NOMO-1 treated with DMSO at 0.1 percent for 48 hours (cell line): ENCODE data around the gene NAT16.
"Not testable (repeated sequence)": the region's sequence is repeated elsewhere in the genome, so short reads cannot be mapped to it uniquely, and the experiment has no call there.

Experiments used
- DNase-seq: peaks from one replicate; lab custom pipeline; 2025; ENCODE audit not compliant: unreplicated experiment; lab: John Stamatoyannopoulos, UW

NAT16 gene

GRCh38 chr7:101161692-101162471 is 18.2 kb downstream of the NAT16 start:
- DNase-seq = no peak

GRCh38 chr7:101160910-101161309 is 19.2 kb downstream of the NAT16 start:
- no peak for DNase-seq

GRCh38 chr7:101159696-101160674 is 20.1 kb downstream of the NAT16 start:
- no peak for DNase-seq

- no peak for DNase-seq
These were observed 23.1 kb downstream of the NAT16 start for GRCh38 chr7:101156866-101157589.

- DNase-seq = no peak
These were observed 23.8 kb downstream of the NAT16 start for GRCh38 chr7:101156277-101156676.

- DNase-seq = no peak
These were observed 24.8 kb downstream of the NAT16 start for GRCh38 chr7:101155303-101155702.

GRCh38 chr7:101154693-101155102 is 25.4 kb downstream of the NAT16 start:
- DNase-seq = no peak

GRCh38 chr7:101153969-101154692 is 26.0 kb downstream of the NAT16 start, which contains the start of gene AP1S1:
Gene AP1S1 (plus strand): TSS chr7:101154476. CDS start chr7:101154515, 39 bp downstream.
- DNase-seq = peak; percentile 92

- DNase-seq = no peak
These were observed 28.0 kb downstream of the NAT16 start for GRCh38 chr7:101151908-101152651.

GRCh38 chr7:101140746-101141382 is 39.2 kb downstream of the NAT16 start:
- DNase-seq = no peak

GRCh38 chr7:101140339-101140699 is 39.8 kb downstream of the NAT16 start:
- no peak for DNase-seq

- DNase-seq = peak; percentile 97
These were observed 41.8 kb downstream of the NAT16 start for GRCh38 chr7:101138213-101138870.

- DNase-seq = no peak
These were observed 42.4 kb downstream of the NAT16 start for GRCh38 chr7:101137651-101138212.

GRCh38 chr7:101134399-101134980 is 45.6 kb downstream of the NAT16 start:
- peak; percentile 69 for DNase-seq

- no peak for DNase-seq
These were observed 46.3 kb downstream of the NAT16 start for GRCh38 chr7:101133621-101134398.

- DNase-seq = not testable (repeated sequence)
These were observed 47.2 kb downstream of the NAT16 start for GRCh38 chr7:101132626-101133600.
